ENCODE data around the gene LRP1.

The LRP1 gene

DNA sequence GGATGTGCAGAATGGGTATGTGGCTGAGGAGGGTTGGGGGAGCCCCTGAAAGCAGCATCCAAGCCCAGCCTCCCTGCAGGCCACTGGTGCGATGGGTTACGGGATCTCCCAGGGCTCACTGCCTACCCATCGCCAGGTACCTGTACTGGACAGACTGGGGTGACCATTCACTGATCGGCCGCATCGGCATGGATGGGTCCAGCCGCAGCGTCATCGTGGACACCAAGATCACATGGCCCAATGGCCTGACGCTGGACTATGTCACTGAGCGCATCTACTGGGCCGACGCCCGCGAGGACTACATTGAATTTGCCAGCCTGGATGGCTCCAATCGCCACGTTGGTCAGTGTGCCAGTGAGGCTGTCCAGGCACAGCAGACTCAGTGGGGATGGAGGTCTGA, 70.0 kb downstream of the LRP1 start:
- no peak for FAIRE-seq

DNA sequence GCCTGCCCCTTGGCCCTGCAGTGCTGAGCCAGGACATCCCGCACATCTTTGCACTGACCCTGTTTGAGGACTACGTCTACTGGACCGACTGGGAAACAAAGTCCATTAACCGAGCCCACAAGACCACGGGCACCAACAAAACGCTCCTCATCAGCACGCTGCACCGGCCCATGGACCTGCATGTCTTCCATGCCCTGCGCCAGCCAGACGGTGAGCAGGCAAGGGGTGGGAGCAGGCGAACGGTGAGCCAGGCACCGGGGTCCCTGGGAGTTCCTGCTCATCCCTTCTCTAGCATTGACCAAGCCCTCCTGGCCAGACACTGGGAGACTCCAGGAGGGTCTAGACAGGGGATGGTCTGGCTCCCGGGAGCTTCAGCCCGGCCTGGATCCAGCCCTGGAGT, 70.9 kb downstream of the LRP1 start:
- no peak for FAIRE-seq

DNA sequence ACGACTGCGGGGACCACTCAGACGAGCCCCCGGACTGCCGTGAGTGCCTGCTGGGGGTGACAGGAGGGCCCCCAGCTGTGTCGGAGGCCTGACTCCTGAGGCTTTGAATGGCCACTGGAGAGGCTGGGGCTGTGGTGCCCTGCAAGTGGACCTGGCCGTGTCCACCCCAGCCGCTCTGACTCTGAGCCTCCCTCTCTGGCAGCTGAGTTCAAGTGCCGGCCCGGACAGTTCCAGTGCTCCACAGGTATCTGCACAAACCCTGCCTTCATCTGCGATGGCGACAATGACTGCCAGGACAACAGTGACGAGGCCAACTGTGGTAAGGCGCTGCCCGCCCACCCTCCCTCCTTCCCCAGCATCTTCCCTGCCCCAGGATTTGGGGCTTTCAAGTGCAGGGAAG, 72.2 kb downstream of the LRP1 start:
- no peak for FAIRE-seq

DNA sequence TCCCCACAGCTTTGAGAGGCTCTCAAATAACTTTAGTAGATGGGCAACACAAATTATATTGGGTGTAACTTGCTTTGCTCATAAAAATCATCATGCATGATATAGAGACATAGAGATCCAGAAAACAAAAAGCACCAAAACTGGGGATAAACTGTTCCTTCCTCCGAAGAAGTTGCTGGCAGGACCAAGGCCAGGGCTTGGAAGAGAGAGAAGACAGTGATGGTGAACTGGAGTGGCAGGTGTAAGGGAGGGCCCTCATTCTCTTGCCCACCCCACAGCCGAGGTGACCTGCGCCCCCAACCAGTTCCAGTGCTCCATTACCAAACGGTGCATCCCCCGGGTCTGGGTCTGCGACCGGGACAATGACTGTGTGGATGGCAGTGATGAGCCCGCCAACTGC, 72.9 kb downstream of the LRP1 start:
- no peak for FAIRE-seq

DNA sequence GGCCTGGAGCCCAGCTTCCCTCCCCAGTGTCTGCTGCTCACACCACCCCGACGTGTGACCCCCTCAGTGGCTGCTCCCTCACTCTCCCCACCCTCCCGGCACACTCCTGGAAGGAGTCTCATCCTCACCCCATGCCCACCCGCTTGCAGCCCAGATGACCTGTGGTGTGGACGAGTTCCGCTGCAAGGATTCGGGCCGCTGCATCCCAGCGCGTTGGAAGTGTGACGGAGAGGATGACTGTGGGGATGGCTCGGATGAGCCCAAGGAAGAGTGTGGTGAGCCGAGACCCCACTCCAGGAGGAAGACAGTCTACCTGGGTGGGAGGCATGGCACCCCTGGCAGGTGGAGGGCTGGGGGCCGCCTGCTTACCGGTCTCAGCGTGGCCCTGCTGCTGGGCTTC, 73.3 kb downstream of the LRP1 start:
- FAIRE-seq: no peak

DNA sequence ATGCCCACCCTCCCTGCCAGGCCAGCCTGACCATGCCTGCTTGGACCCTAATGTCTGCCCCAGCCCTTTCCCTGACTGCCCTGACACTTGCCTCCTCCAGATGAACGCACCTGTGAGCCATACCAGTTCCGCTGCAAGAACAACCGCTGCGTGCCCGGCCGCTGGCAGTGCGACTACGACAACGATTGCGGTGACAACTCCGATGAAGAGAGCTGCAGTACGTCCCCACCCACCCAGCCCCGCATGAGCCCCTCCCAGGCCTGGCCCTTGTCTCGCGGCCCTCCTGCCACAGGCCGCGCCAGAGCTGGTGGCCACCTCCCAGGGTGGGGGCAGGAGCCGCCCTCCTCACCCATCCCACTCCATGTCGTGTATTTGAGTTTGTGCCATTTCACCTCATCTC, 74.0 kb downstream of the LRP1 start:
- FAIRE-seq: no peak

DNA sequence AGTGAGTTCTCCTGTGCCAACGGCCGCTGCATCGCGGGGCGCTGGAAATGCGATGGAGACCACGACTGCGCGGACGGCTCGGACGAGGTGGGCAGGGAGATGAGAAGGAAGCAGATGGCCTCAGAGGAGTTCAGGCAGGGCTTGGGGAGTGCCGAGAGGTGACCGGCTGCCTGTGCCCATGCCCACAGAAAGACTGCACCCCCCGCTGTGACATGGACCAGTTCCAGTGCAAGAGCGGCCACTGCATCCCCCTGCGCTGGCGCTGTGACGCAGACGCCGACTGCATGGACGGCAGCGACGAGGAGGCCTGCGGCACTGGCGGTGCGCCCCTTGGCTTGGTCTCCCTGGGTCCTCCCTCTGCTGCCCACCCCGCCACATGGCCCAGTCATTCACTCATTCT, 74.9 kb downstream of the LRP1 start:
- no peak for FAIRE-seq

DNA sequence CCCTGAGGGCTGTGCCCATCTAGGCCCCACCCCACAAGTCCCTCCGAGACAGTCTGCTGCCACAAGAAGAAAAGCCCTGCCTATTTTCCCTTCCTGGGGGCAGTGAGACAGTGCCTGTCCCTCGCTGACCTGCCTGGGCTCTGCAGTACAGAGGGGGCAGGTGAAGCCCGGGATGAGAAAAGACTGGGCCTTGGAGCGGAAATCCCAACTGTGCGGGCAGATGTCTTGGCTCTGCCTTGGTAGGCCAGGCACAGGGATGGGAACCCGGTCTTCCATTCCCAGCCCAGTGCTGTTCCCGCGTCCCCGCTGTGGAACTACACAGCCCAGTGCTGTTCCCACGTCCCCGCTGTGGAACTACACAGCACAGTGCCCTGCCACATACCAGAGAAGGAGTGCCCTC, 75.5 kb downstream of the LRP1 start:
- no peak for FAIRE-seq

DNA sequence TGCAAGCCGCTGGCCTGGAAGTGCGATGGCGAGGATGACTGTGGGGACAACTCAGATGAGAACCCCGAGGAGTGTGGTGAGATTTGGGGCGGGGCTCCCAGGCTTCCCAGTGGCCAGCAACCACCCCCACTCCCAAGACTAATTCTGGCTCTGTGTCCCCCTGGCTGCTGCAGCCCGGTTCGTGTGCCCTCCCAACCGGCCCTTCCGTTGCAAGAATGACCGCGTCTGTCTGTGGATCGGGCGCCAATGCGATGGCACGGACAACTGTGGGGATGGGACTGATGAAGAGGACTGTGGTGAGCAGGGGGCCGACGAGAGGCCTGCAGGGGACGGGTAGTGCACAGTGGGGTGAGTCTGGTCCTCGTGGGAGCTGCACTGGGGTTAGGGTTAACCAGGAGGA, 76.2 kb downstream of the LRP1 start:
- FAIRE-seq: no peak

DNA sequence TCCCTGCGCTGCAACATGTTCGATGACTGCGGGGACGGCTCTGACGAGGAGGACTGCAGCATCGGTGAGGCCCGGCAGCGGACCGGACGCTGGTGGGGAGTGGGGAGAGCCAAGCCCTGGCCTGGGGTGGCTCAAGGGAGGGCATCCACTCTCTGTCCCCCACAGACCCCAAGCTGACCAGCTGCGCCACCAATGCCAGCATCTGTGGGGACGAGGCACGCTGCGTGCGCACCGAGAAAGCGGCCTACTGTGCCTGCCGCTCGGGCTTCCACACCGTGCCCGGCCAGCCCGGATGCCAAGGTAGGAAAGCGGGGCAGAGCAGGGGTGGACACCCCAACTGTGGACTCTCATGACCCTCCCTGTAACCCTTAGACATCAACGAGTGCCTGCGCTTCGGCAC, 76.9 kb downstream of the LRP1 start:
- no peak for FAIRE-seq

DNA sequence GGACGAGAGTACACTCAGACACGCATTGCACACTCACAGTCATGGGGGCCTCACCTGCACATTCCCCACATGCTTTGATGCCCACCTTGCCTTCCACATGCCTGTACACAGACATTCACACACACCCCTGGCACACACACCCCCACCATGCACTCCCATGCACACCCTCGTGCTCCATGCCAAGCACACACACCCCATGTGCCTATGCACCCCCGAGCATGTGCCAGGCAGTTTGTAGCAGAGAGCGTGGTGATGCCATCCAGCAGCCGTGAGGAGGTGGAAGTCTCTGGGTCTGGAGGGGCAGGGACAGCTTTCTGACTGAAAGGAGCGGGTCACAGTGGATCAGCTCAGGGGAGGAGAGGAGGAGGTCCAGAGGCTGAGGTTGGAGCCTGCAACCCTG, 77.6 kb downstream of the LRP1 start:
- no peak for FAIRE-seq

DNA sequence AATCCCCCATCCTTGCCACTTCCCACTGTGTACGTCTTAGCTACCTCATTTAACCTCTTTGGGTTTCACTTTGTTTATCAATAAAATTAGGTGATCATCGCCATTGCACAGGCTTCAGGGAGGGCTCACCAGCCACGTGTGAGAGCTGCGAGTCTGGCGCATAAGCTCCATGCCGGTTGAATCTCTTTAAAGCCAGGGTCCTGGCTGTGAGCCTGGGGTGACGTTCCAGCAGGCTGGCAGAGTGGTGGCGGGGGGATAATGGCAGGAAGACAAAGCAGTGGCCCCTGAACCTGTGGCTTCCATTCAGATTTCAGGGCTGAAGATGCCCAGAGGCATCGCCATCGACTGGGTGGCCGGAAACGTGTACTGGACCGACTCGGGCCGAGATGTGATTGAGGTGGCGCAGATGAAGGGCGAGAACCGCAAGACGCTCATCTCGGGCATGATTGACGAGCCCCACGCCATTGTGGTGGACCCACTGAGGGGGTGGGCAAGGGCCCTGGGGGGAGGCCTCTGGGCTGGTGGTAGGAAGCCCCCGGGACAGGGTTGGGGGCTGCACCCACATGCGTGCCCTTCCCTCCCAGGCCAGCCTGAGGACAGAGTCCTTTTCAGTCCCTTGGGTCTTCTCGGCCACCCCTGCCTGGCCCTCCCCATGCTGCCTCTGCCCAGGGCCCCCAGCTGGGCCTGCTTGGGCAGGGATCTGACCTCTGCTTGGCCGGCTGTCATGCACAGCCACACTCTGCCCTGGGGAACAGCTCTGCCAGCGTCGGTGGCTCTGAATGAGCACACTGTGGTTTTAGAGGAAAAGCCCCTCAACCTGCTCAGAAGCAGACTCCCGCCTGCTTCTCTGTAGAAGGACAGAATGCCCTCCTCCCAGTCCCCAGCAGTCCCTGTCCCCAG, 79.7 kb downstream of the LRP1 start:
- no peak for FAIRE-seq

DNA sequence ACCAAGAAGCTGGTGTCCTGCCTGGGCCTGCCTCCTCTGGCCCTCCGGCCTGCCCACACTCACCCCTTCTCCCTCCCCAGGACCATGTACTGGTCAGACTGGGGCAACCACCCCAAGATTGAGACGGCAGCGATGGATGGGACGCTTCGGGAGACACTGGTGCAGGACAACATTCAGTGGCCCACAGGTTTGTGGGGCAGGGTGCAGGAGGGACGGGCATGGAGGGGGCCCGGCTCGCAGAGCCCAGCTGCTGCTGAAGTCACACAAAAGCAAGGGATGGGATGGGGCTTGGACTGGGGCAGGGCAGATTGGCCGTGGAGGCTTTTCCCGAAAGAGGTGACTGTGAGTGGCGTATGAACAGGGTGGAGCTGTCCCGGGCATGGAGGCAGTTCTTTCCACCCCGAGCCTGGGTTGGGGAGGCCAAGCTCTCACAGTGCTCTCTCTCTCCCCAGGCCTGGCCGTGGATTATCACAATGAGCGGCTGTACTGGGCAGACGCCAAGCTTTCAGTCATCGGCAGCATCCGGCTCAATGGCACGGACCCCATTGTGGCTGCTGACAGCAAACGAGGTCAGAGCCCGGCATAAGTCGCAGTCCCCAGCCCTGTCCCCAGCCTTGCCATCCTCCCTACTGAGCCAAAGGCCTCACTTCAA, 80.5 kb downstream of the LRP1 start:
- FAIRE-seq: no peak

DNA sequence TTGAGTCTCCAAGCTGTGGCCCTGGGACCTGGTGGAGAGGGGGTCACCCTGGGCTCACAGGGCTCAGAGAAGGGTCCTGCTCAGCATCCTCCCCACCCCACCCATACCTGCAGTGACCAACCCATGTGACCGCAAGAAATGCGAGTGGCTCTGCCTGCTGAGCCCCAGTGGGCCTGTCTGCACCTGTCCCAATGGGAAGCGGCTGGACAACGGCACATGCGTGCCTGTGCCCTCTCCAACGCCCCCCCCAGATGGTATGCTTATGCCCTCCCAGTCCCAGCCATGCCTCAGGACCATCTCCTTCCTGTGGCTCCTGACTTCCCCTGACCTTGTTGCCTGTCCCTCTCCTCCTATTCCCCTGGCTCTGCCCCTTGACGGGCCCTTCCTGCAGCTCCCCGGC, 81.6 kb downstream of the LRP1 start:
- no peak for FAIRE-seq

DNA sequence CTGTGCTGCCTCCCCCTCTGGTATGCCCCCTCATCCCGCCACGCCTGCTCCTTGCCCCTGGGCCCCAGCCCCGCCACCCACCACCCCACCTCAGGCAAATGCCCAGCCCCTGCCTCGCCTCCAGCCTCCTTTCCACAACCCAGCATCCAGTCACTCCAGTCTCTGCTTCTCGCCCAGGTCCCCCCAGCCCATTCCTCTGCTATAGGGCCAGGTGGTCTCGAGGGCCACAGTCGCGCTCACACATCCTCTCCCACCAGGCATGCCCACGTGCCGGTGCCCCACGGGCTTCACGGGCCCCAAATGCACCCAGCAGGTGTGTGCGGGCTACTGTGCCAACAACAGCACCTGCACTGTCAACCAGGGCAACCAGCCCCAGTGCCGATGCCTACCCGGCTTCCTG, 82.2 kb downstream of the LRP1 start:
- FAIRE-seq: no peak

DNA sequence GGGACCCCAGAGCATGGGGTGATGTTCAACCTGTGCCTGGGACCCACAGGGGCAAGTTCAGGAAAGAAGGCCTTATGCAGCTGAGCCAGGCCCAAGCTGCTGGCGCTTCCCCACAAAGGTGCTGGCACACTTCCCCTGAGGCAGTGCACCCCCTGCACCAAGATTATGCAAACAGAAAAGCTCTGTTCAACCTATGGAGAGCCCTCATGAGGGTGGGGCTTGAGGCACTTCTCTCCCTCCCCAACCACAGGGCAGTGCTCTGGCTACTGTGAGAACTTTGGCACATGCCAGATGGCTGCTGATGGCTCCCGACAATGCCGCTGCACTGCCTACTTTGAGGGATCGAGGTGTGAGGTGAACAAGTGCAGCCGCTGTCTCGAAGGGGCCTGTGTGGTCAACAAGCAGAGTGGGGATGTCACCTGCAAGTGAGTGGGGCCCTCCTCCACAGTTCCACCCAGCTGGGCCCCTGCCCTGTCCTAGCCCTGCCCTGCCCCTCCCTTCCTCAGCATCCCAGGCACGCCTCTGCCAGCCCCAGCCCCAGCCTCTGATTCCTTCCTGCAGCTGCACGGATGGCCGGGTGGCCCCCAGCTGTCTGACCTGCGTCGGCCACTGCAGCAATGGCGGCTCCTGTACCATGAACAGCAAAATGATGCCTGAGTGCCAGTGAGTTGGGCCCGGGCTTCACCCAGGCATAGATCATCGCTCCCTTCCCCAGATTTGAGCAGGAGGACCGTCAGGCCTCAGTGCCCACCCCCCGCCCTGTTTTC, 82.8 kb downstream of the LRP1 start:
- no peak for FAIRE-seq

DNA sequence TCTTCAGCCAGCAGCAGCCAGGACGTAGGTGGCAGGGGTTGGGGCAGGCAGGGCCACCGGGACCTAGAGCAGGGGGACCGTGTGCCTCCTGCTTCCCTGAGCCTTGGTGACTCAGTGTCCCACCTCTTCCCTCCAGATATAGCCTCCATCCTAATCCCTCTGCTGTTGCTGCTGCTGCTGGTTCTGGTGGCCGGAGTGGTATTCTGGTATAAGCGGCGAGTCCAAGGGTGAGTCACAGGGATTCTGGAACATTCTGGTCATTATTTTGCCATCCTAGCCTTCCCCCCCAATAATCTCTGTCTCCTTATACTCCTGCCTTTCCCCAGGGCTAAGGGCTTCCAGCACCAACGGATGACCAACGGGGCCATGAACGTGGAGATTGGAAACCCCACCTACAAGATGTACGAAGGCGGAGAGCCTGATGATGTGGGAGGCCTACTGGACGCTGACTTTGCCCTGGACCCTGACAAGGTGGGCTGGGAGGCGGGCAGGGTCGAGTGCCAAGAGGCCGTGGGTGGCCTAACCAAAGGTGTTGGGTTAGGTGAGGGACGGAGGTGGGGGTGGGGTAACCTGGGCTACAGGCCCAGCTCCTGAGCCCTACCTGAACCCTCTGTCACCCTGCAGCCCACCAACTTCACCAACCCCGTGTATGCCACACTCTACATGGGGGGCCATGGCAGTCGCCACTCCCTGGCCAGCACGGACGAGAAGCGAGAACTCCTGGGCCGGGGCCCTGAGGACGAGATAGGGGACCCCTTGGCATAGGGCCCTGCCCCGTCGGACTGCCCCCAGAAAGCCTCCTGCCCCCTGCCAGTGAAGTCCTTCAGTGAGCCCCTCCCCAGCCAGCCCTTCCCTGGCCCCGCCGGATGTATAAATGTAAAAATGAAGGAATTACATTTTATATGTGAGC, 83.8 kb downstream of the LRP1 start:
- no peak for FAIRE-seq

DNA sequence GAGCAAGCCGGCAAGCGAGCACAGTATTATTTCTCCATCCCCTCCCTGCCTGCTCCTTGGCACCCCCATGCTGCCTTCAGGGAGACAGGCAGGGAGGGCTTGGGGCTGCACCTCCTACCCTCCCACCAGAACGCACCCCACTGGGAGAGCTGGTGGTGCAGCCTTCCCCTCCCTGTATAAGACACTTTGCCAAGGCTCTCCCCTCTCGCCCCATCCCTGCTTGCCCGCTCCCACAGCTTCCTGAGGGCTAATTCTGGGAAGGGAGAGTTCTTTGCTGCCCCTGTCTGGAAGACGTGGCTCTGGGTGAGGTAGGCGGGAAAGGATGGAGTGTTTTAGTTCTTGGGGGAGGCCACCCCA, 84.4 kb downstream of the LRP1 start:
- FAIRE-seq: no peak

DNA sequence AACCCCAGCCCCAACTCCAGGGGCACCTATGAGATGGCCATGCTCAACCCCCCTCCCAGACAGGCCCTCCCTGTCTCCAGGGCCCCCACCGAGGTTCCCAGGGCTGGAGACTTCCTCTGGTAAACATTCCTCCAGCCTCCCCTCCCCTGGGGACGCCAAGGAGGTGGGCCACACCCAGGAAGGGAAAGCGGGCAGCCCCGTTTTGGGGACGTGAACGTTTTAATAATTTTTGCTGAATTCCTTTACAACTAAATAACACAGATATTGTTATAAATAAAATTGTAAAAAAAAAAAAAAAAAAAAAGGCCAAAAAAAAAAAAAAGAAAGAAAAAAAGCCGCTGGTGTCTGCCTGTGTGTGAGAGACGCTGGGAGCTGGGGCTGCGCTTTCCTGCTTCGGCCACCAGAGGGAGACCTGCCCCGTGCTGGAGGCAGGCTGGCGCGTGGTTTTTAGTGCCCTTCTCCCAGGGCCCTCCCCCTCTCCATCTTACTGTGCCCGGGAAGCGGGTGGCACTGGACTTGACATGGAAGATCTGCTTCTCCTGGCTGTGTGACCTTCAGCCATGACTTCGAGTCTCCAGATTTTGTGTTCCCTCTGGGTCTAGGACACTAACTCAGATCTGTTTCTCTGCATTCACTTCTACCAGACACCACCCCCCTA, 84.9 kb downstream of the LRP1 start:
- peak; percentile 92 for FAIRE-seq

DNA sequence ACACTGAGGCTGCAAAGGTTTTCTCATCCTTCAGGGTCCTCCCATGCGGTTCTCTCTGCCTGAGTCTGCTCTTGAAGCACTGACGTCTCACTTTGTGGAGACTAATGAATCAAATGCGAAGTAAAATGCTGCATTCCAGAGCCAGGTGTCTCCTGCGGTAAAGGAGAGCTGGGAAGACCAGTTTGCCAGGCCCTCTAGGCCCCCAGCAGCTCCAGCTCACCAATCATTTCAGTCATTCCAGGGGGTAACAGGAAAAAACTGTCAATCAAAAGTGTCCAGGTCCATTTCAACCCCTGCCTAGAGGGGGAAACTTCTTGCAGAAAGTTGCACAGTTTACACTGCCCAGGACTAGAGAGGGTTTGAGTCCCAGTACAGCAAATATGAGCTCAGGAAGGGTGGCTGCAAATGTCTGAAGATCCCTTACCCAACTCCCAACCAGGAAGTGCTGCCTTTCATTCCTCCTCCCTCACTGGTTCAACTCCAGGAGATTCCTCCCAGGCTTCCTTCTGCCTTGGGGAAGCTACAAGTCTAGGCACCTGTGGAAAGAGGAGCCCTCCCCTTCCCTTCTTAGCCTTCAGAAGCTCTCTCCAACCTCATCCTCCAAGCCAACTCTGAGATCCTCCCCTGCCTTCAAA, 85.6 kb downstream of the LRP1 start:
- no peak for FAIRE-seq

DNA sequence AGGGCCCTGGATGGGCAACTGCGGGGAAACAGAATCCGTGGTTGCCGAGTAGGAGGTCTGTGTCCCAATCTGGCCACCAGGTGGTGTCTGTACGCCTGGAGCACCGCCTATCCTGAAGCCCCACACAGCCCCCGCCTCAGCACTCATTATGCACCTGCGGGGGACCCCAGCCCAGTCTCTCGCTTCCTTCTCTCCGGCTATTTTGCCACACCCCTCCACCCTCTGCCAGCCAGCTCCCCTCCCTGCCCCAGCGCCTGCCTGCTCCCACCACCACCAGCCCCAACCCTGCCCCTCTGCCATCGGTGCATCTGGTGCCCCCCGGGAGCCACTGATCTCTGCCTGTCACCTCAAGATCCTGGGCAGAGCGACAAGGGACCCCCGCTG, 86.1 kb downstream of the LRP1 start:
- FAIRE-seq: no peak

DNA sequence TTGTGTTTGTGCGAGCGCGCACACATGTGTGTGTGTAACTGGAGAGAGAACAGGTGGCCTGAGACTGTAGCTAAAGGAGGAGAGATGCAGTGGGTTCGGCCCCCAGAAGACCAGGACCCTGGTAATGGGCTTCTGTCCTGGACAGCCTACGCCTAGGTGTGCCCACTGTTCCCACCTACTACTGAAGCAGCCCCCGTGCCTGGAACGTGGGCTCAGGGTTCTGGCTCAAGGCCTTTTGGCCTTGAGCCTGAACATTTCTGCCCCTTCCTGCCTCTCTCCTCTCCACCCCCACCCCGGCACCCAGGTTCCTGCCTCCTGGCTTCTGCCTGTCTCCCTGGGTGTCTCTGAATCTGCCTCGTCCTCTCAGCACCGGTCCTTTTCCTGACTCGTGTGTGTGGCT, 86.8 kb downstream of the LRP1 start:
- no peak for FAIRE-seq

All from endometrium (tissue), 2 donors.